HepG2 (cell line): ENCODE results near the gene SNHG17. TPM values are rescaled to one million over a fixed set of nuclear protein-coding genes. Genes with fewer than 3 reads are reported as not detected.

Experiments used
- ATAC-seq: fragments of 200-7000 bp; cut with Tn5 transposase; 3 replicates; pipeline ENCODE4 v1.9.1; 2020; ENCODE audit warnings: mild to moderate bottlenecking, moderate library complexity
- BruUV-seq: library from RNA; stranded (reverse); fragments of 400-500 nt; replicated peaks from 2 replicates; lab custom pipeline; 2021; lab: Mats Ljungman, UMichigan
- CTCF ChIA-PET: fragments of 300-600 bp; formaldehyde crosslinking; extraction: SDS; loops from one replicate; lab custom pipeline; 2021; ENCODE audit warnings: low total read pairs, inconsistent platforms, low intra/inter-chr PET ratio; lab: Yijun Ruan, JAX
- POLR2A ChIA-PET: fragments of 350-600 bp; sonication (Branson Sonifier 250); formaldehyde crosslinking; loops from one replicate; lab custom pipeline; 2020; ENCODE audit warnings: antibody characterized with exemption, inconsistent platforms; lab: Yijun Ruan, JAX
- DNase-seq: peaks from one replicate; pipeline ENCODE4 v3.0.0-alpha.2; 2015; ENCODE audit warnings: low spot score
- FAIRE-seq: peaks from 3 replicates; lab custom pipeline; 2011; peaks lifted over from hg19 to GRCh38; lab: Jason Lieb, UNC
- H2AFZ ChIP-seq: one replicate; pipeline ENCODE4 v1.6.1; 2011; ENCODE audit warnings: low read length, inconsistent platforms
- H3K27ac ChIP-seq: fragments of 300-600 bp; 3 replicates; pipeline ENCODE4 v1.8.0; 2011; ENCODE audit warnings: mixed run types, mild to moderate bottlenecking, mixed read lengths, low read length, inconsistent platforms; ENCODE audit not compliant: insufficient read depth; ENCODE audit errors: extremely low read length
- H3K27me3 ChIP-seq, 2 experiments: fragments of 200-600 bp in 1 of 2; 2 replicates in 1 of 2; 3 replicates in 1 of 2; pipeline versions ENCODE4 v1.6.0 to v1.8.0; 2011; ENCODE audit warnings: low read length in 2 of 2, mild to moderate bottlenecking in 2 of 2, moderate library complexity in 2 of 2, inconsistent platforms in 1 of 2; ENCODE audit not compliant: insufficient read depth in 2 of 2, control insufficient read depth in 1 of 2
- H3K36me3 ChIP-seq, 2 experiments: fragments of 200-600 bp in 1 of 2; replicated peaks in 1 of 2; 2 replicates in 1 of 2; 3 replicates in 1 of 2; pipeline versions ENCODE4 v1.5.1 to v1.8.0; 2011; ENCODE audit warnings: low read length in 2 of 2, inconsistent platforms in 1 of 2; ENCODE audit not compliant: insufficient read depth in 2 of 2, control insufficient read depth in 1 of 2
- H3K4me1 ChIP-seq: 2 replicates; pipeline ENCODE4 v1.5.1; 2012; ENCODE audit warnings: low read length, inconsistent platforms; ENCODE audit not compliant: insufficient read depth
- H3K4me2 ChIP-seq: 2 replicates; pipeline ENCODE4 v1.6.0; 2011; ENCODE audit warnings: low read depth, low read length, inconsistent platforms
- H3K4me3 ChIP-seq, 3 experiments: fragments of 200-600 bp in 1 of 3; sonication (generic), shearing (Covaris generic) in 1 of 3; replicated peaks in 1 of 3; 2 replicates each; pipeline ENCODE4 v1.5.1; 2011 to 2016; ENCODE audit warnings: low read length in 3 of 3, inconsistent platforms in 2 of 3, low read depth in 2 of 3, mild to moderate bottlenecking in 2 of 3, control low read depth in 1 of 3, mixed read lengths in 1 of 3; ENCODE audit not compliant: insufficient read depth in 1 of 3
- H3K79me2 ChIP-seq: one replicate; pipeline ENCODE4 v1.6.1; 2011; ENCODE audit warnings: low read length, inconsistent platforms; ENCODE audit not compliant: insufficient read depth
- H3K9ac ChIP-seq: 2 replicates; pipeline ENCODE4 v1.6.0; 2011; ENCODE audit warnings: mild to moderate bottlenecking, low read depth, low read length, inconsistent platforms; ENCODE audit not compliant: insufficient read depth
- H3K9me3 ChIP-seq: 2 replicates; pipeline ENCODE4 v1.5.1; 2012; ENCODE audit warnings: mild to moderate bottlenecking, low read length
- H4K20me1 ChIP-seq: 2 replicates; pipeline ENCODE4 v1.6.0; 2011; ENCODE audit warnings: inconsistent platforms, mild to moderate bottlenecking, low read length, moderate library complexity; ENCODE audit not compliant: insufficient read depth
- MTA1 ChIP-seq: sonication (generic); formaldehyde crosslinking; IDR thresholded peaks from 2 replicates; pipeline ENCODE4 v1.4.0; 2020; ENCODE audit warnings: missing genetic modification reagents, mild to moderate bottlenecking, borderline replicate concordance
- NONO ChIP-seq, 2 experiments: fragments of 450-650 bp in 1 of 2; sonication (generic) in 1 of 2; formaldehyde crosslinking in 1 of 2; IDR thresholded peaks in 1 of 2; conservative IDR thresholded peaks in 1 of 2; 2 replicates each; pipeline versions ENCODE4 v1.6.1 to v1.8.0; 2017 to 2022; ENCODE audit warnings: mild to moderate bottlenecking in 1 of 2, missing genetic modification reagents in 1 of 2, moderate library complexity in 1 of 2
- SIX1 ChIP-seq: sonication (generic); formaldehyde crosslinking; IDR thresholded peaks from 2 replicates; pipeline ENCODE4 v1.4.0; 2020; ENCODE audit warnings: missing genetic modification reagents, borderline replicate concordance
- SMAD1 ChIP-seq: sonication (generic); formaldehyde crosslinking; IDR thresholded peaks from 2 replicates; pipeline ENCODE4 v1.4.0; 2020; ENCODE audit warnings: missing genetic modification reagents, low read depth, mild to moderate bottlenecking, borderline replicate concordance
- ZFYVE20 ChIP-seq: sonication (generic); formaldehyde crosslinking; IDR thresholded peaks from 2 replicates; pipeline ENCODE4 v1.8.0; 2023; ENCODE audit warnings: low read depth, mild to moderate bottlenecking, moderate library complexity, missing genetic modification reagents, borderline replicate concordance
- WGBS: methylation state at CpG from one replicate; pipeline ENCODE4 v1.1.6; 2017; ENCODE audit warnings: low lambda C conversion rate; 5-methylcytosine and 5-hydroxymethylcytosine counted together
- in situ Hi-C: cut with HindIII; loops from 2 replicates; pipeline ENCODE4 v1.10.0; 2017; ENCODE audit warnings: low pct_unique_long_range_greater_than_20kb; ENCODE audit not compliant: extremely low pct_ligation_motif_present
- intact Hi-C: fragments of 100-400 bp; cut with micrococcal nuclease; formaldehyde crosslinking; loops from one replicate; pipeline ENCODE4 v1.10.0; 2022; ENCODE audit not compliant: unreplicated experiment
- polyA plus RNA-seq, 8 experiments: library from polyadenylated mRNA; depleted of rRNA in 3 of 8; stranded (reverse) in 7 of 8; unstranded in 1 of 8; fragments of >200 nt; fragmentation: Illumina TruSeq in 4 of 8; extraction: Trizol in 4 of 8; gene quantifications; 2 replicates each; pipeline versions ENCODE4 v1.2.1 to v1.2.3, GENCODE V29; 2011 to 2016; ENCODE audit warnings: low read depth in 4 of 8, missing spikeins in 1 of 8, mixed read lengths in 1 of 8; ENCODE audit not compliant: insufficient read depth in 1 of 8
- total RNA-seq, 5 experiments: library from RNA; depleted of rRNA; stranded (reverse); fragments of >200 nt; fragmentation: Illumina TruSeq; extraction: Trizol; gene quantifications; 2 replicates each; pipeline ENCODE4 v1.2.3, GENCODE V29; 2016; ENCODE audit warnings: low read depth in 1 of 5
- TF ChIP-seq, protein P1 (sequence below): sonication (generic); formaldehyde crosslinking; conservative IDR thresholded peaks from 2 replicates; pipeline ENCODE4 v1.5.0; 2020; ENCODE audit warnings: missing genetic modification reagents
- TF ChIP-seq, protein P2 (sequence below): sonication (generic); formaldehyde crosslinking; IDR thresholded peaks from 2 replicates; pipeline ENCODE4 v1.8.0; 2022; ENCODE audit warnings: missing genetic modification reagents, mild to moderate bottlenecking, inconsistent platforms, borderline replicate concordance
- TF ChIP-seq, protein P3 (sequence below): sonication (generic); formaldehyde crosslinking; IDR thresholded peaks from 2 replicates; pipeline ENCODE4 v1.4.0; 2020; ENCODE audit warnings: missing genetic modification reagents
- TF ChIP-seq, protein P4 (sequence below): sonication (generic); formaldehyde crosslinking; IDR thresholded peaks from 2 replicates; pipeline ENCODE4 v1.8.1; 2022; ENCODE audit warnings: low read depth, mild to moderate bottlenecking, missing genetic modification reagents
- TF ChIP-seq, protein P5 (sequence below): sonication (generic); formaldehyde crosslinking; IDR thresholded peaks from 2 replicates; pipeline ENCODE4 v1.4.0; 2020; ENCODE audit warnings: missing genetic modification reagents

Gene SNHG17
- total and polyA plus RNA-seq, 2 of the 13 experiments (the other 11 are each of a cell fraction or from before 2014, with no cell fraction given), result 26.2 to 41.2 TPM

DNA sequence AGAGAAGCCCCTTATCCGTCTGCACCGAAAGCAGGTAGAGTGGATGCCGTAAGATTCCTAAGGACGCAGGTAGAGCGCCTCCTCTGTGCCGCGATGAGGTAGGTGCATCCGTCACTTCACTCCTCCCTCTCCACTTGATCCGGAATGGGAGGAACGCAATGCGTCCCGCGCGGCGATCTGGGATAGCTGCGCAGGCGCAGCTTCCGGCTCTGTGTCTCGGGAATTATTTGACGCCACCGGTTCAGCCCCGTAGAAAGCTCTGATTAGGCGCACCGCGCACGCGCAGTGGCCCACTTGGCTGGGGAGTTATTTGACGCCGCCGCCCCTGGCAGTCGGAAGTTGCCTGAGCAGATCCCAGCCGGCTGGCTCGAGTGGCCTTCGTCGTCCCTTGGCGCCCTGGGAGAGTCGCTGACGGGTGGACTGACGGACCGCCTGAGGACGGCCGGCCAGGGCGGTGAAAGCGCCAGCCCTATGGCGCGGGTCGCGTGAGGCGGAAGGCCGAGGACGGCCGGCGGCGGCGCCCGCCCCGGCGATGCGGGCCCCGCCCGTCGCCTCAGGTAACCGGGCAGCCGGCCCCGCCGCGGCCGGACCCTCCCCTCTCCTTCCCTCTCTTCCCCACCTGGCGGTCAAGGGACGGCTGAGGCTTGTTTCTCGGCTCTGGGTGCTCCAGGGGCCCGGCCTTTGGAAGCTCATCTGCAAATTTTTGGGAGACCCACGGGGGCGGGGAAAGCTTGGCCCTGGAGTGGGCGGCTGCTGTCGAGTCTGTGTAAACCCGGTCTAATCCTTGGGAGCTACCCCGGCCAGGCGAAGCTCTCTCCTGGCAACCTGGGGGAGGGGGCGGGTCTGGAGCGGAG lies 37.6 kb upstream of the SNHG17 start, which contains the start of gene RALGAPB:
Gene RALGAPB, plus strand, starts transcription at position 331 of the 854 bp plus-strand sequence. CDS start 15,590 bp downstream, outside the sequence.
- TSS peak; percentile 47 for BruUV-seq
- intact Hi-C loops, result loop anchor here (1.0 kb wide), 2 partner anchors 26 to 37 kb away; partner anchors contain the start of gene SNHG17
- TF ChIP-seq, protein P1, sequence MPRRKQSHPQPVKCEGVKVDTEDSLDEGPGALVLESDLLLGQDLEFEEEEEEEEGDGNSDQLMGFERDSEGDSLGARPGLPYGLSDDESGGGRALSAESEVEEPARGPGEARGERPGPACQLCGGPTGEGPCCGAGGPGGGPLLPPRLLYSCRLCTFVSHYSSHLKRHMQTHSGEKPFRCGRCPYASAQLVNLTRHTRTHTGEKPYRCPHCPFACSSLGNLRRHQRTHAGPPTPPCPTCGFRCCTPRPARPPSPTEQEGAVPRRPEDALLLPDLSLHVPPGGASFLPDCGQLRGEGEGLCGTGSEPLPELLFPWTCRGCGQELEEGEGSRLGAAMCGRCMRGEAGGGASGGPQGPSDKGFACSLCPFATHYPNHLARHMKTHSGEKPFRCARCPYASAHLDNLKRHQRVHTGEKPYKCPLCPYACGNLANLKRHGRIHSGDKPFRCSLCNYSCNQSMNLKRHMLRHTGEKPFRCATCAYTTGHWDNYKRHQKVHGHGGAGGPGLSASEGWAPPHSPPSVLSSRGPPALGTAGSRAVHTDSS (CRISPR knock-in tag), result no peak
- TF ChIP-seq MTA1 (CRISPR knock-in tag), result peak; percentile 55; the same call in 1 of the 2 replicates
- no peak; the same call in 1 of the 2 replicates for TF ChIP-seq SIX1 (CRISPR knock-in tag)
- TF ChIP-seq, protein P2, sequence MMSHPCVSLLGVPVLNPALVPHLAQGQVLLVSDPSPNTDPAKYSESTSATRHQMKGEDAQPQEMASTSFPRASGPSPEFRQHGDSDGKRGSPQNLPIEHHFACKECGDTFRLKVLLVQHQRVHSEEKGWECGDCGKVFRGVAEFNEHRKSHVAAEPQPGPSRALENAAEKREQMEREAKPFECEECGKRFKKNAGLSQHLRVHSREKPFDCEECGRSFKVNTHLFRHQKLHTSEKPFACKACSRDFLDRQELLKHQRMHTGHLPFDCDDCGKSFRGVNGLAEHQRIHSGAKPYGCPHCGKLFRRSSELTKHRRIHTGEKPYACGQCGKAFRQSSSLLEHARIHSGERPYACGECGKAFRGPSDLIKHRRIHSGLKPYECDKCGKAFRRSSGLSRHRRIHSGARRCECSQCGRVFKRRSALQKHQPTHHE (CRISPR knock-in tag), result no peak
- TF ChIP-seq NONO (IDR thresholded peaks at IDR 0.05), result no peak
- peak; percentile 86; the same call in 1 of the 2 replicates for TF ChIP-seq NONO (CRISPR knock-in tag; conservative IDR thresholded peaks at IDR 0.05)
- TF ChIP-seq, protein P3, sequence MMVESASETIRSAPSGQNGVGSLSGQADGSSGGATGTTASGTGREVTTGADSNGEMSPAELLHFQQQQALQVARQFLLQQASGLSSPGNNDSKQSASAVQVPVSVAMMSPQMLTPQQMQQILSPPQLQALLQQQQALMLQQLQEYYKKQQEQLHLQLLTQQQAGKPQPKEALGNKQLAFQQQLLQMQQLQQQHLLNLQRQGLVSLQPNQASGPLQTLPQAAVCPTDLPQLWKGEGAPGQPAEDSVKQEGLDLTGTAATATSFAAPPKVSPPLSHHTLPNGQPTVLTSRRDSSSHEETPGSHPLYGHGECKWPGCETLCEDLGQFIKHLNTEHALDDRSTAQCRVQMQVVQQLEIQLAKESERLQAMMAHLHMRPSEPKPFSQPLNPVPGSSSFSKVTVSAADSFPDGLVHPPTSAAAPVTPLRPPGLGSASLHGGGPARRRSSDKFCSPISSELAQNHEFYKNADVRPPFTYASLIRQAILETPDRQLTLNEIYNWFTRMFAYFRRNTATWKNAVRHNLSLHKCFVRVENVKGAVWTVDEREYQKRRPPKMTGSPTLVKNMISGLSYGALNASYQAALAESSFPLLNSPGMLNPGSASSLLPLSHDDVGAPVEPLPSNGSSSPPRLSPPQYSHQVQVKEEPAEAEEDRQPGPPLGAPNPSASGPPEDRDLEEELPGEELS (CRISPR knock-in tag), result peak; percentile 72; the same call in 1 of the 2 replicates
- TF ChIP-seq SMAD1, result peak; percentile 67; the same call in 1 of the 2 replicates
- TF ChIP-seq, protein P4, sequence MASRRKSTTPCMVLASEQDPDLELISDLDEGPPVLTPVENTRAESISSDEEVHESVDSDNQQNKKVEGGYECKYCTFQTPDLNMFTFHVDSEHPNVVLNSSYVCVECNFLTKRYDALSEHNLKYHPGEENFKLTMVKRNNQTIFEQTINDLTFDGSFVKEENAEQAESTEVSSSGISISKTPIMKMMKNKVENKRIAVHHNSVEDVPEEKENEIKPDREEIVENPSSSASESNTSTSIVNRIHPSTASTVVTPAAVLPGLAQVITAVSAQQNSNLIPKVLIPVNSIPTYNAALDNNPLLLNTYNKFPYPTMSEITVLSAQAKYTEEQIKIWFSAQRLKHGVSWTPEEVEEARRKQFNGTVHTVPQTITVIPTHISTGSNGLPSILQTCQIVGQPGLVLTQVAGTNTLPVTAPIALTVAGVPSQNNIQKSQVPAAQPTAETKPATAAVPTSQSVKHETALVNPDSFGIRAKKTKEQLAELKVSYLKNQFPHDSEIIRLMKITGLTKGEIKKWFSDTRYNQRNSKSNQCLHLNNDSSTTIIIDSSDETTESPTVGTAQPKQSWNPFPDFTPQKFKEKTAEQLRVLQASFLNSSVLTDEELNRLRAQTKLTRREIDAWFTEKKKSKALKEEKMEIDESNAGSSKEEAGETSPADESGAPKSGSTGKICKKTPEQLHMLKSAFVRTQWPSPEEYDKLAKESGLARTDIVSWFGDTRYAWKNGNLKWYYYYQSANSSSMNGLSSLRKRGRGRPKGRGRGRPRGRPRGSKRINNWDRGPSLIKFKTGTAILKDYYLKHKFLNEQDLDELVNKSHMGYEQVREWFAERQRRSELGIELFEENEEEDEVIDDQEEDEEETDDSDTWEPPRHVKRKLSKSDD (CRISPR knock-in tag), result peak; percentile 88; the same call in 1 of the 2 replicates
- TF ChIP-seq ZFYVE20 (CRISPR knock-in tag), result no peak
- TF ChIP-seq, protein P5, sequence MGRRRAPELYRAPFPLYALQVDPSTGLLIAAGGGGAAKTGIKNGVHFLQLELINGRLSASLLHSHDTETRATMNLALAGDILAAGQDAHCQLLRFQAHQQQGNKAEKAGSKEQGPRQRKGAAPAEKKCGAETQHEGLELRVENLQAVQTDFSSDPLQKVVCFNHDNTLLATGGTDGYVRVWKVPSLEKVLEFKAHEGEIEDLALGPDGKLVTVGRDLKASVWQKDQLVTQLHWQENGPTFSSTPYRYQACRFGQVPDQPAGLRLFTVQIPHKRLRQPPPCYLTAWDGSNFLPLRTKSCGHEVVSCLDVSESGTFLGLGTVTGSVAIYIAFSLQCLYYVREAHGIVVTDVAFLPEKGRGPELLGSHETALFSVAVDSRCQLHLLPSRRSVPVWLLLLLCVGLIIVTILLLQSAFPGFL (CRISPR knock-in tag), result peak; percentile 93; the same call in 1 of the 2 replicates

More for the DNA sequence above, 37.6 kb upstream of the SNHG17 start, which contains the start of gene RALGAPB:
- Histone ChIP-seq H3K4me3 (peak within 1 kb of the TSS; percentile 76 to 96 (median 90)), H4K20me1 (peaks cover 12% of the 10 kb centered on the region), H3K9ac (peak within 1 kb of the TSS; percentile 81), H3K27ac (peak within 1 kb of the TSS; percentile 67), H3K36me3 (no peaks in the 10 kb centered on the region; a peak in 1 of 5 replicates), H3K79me2 (peaks cover 46% of the 10 kb centered on the region), H3K27me3 (no peaks in the 10 kb centered on the region; a peak in 1 of 5 replicates), H2AFZ (peak within 1 kb of the TSS; percentile 74), H3K9me3 (no peaks in the 10 kb centered on the region), H3K4me1 (peaks cover 43% of the 10 kb centered on the region), H3K4me2 (peak within 1 kb of the TSS; percentile 90)
- ATAC-seq (peak; percentile 93), FAIRE-seq (peak; percentile 97), DNase-seq (peak; percentile 100)
- CTCF ChIA-PET, result interaction anchor here (0.6 to 1.9 kb wide), 3 partner anchors 26 to 37 kb away, joined by 3 to 20 read pairs (median 18); partner anchors contain the start of gene SNHG17
- in situ Hi-C loops, result loop anchor here (5.0 kb wide), 1 partner anchor 35 kb away; the partner anchor contains the start of gene SNHG17
- POLR2A ChIA-PET, result interaction anchor here (0.6 to 4.7 kb wide), 20 partner anchors 8 to 1826 kb away, joined by 3 to 92 read pairs (median 4); partner anchors contain the start of genes RPRD1B, SNHG17 and TTI1
- 2% methylated on average over 63 of the region's 81 CpGs for WGBS
